DMS79 treated with DMSO at 0.1 percent for 48 hours (cell line): ENCODE data around the gene LDOC1.
"Not testable (repeated sequence)": the region's sequence is repeated elsewhere in the genome, so short reads cannot be mapped to it uniquely, and the experiment has no call there.

Source experiments
- DNase-seq: peaks from one replicate; lab custom pipeline; 2025; lab: John Stamatoyannopoulos, UW

The LDOC1 gene

GRCh38 chrX:141176586-141177451 lies at the start of gene LDOC1:
Gene LDOC1 (minus strand): TSS chrX:141177129. CDS start chrX:141177021, 108 bp downstream.
- no peak for DNase-seq

- no peak for DNase-seq
Observed at GRCh38 chrX:141221611-141222010, 44.7 kb upstream of the LDOC1 start.

GRCh38 chrX:141220342-141221008 lies 43.5 kb upstream of the LDOC1 start:
- DNase-seq = no peak

GRCh38 chrX:141214196-141214595 lies 37.3 kb upstream of the LDOC1 start:
- no peak for DNase-seq

- no peak for DNase-seq
Observed at GRCh38 chrX:141201962-141202361, 25.0 kb upstream of the LDOC1 start.

GRCh38 chrX:141188573-141188972 lies 11.6 kb upstream of the LDOC1 start:
- DNase-seq = not testable (repeated sequence)

- DNase-seq = no peak
Observed at GRCh38 chrX:141185366-141185765, 8.4 kb upstream of the LDOC1 start.

- DNase-seq = no peak
Observed at GRCh38 chrX:141183000-141183399, 6.1 kb upstream of the LDOC1 start.

- no peak for DNase-seq
Observed at GRCh38 chrX:141180851-141181250, 3.9 kb upstream of the LDOC1 start.

- DNase-seq = no peak
Observed at GRCh38 chrX:141175786-141176185, 1.1 kb downstream of the LDOC1 start.

- DNase-seq = no peak
Observed at GRCh38 chrX:141164406-141164805, 12.5 kb downstream of the LDOC1 start.

GRCh38 chrX:141158084-141158483 lies 18.8 kb downstream of the LDOC1 start:
- no peak for DNase-seq

GRCh38 chrX:141155231-141155630 lies 21.7 kb downstream of the LDOC1 start:
- not testable (repeated sequence) for DNase-seq

- DNase-seq = no peak
Observed at GRCh38 chrX:141142946-141143345, 34.0 kb downstream of the LDOC1 start.

GRCh38 chrX:141133272-141133671 lies 43.7 kb downstream of the LDOC1 start:
- DNase-seq = no peak

GRCh38 chrX:141127146-141127545 lies 49.8 kb downstream of the LDOC1 start:
- no peak for DNase-seq
